CD4-positive, alpha-beta T cell treated with Interleukin-6 at 100 ng/mL for 8 hours (primary cell): Measurements from ENCODE around the gene PLEKHG3.
A peak's percentile ranks its signal among the peaks of the same experiment; 100 is the strongest.
"Not testable (repeated sequence)": the region's sequence is repeated elsewhere in the genome, so short reads cannot be mapped to it uniquely, and the experiment has no call there.

Experiments used
- DNase-seq: peaks from one replicate; pipeline ENCODE4 v3.0.0-alpha.2; 2020; ENCODE audit warnings: mixed read lengths, low spot score

PLEKHG3 gene

GRCh38 chr14:64688031-64688430 lies 16.2 kb upstream of the PLEKHG3 start:
- DNase-seq: no peak

- DNase-seq: no peak
Measured at GRCh38 chr14:64688811-64689281, 15.4 kb upstream of the PLEKHG3 start.

- DNase-seq: no peak
Measured at GRCh38 chr14:64689289-64689688, 14.9 kb upstream of the PLEKHG3 start.

DNA sequence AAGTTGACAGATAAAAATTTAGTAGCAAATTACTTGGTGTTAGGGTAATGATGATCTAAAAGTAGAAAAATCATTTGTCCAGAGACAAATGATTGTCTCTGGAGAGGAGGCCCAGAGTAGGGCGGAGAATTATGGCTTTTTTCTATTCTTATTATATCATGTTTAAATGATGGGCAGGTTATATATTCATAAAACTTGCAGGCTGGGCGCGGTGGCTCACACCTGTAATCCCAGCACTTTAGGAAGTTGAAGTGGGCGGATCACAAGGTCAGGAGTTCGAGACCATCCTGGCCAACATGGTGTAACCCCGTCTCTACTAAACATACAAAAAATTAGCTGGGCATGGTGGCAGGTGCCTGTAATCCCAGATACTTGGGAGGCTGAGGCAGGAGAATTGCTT lies 13.6 kb upstream of the PLEKHG3 start:
- not testable (repeated sequence) for DNase-seq

- DNase-seq: no peak
Measured at GRCh38 chr14:64691376-64691775, 12.8 kb upstream of the PLEKHG3 start.

GRCh38 chr14:64692189-64692985 lies 11.8 kb upstream of the PLEKHG3 start:
- no peak for DNase-seq

GRCh38 chr14:64692986-64693809 lies 11.0 kb upstream of the PLEKHG3 start:
- DNase-seq: no peak

DNA sequence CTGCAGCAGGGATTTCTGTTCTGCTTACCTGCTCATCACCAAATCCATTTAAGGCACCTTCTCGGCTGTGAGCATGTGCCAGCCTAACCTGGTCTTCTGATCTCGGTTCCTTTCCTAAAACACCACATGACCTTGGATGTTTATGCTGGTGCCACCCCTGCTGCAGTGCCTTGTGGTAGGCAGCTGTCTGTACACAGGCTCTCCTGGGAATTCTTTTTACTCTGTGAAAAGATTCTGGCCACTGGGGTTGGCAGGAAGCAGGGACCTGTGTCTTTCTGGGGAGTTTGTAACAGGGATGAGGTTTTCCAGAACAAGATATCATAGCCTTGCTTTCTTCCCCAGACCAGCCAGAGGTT lies 10.4 kb upstream of the PLEKHG3 start:
- DNase-seq: no peak

GRCh38 chr14:64695071-64695470 lies 9.2 kb upstream of the PLEKHG3 start:
- DNase-seq: no peak

DNA sequence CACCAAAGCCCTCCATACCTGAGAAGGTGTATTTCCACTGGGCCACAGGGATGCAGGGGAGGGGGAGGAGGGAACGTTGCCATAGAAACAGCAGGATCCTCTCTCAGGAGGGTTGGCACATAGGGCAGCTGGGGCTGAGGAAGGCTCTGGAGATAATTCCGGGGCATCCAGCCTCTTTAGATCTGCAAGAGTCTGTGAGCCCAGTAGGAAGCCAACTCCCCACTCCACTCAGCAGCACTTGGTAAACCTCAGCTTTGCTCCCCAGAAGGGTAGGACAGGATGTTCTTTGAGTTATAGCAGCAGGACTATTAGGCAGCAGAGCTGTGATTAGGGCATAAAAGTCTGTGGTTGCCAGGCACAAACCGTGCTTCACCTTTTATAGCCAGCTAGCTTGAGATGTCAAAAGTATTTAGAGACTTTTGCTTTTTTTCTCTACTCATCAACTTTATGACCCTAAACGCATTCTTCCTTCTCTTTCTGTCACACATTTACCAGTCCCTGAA lies 7.8 kb upstream of the PLEKHG3 start:
- DNase-seq: peak; percentile 41

DNA sequence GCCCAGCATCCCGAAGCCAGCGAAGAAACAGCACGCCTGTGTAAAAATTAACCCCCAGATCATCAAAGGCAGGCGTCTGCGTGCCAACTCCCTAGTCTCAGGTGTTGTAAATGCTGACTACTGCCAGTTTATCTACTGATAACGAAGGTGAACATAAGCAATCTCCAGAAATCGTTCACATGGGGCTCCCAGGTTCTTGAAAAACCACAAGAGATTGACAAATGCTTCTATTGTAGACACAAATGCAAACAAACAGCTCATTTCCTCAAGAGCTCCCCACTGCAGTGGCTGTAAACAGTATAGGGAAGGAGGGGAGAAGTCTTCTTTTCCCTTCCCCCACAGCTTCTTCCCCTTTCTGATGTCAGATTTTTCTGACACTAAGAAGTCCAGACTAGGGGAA lies 5.3 kb upstream of the PLEKHG3 start:
- peak; percentile 33 for DNase-seq

DNA sequence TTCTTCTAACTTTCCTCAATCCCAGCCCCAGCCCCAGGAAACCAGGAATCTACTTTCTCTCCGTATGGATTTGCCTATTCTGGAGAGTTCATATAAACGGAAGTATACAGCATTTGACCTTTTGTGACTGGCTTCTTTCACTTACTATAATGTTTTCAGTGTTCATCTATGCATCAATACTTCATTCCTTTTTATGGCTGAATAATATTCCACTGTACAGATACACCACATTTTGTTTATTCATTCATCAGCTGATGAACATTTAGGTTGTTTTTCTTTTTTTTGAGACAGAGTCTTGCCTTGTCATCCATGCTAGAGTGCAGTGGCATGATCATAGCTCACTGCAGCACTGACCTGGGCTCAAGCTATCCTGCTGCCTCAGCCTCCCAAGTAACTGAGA lies 3.9 kb upstream of the PLEKHG3 start:
- DNase-seq: no peak

DNA sequence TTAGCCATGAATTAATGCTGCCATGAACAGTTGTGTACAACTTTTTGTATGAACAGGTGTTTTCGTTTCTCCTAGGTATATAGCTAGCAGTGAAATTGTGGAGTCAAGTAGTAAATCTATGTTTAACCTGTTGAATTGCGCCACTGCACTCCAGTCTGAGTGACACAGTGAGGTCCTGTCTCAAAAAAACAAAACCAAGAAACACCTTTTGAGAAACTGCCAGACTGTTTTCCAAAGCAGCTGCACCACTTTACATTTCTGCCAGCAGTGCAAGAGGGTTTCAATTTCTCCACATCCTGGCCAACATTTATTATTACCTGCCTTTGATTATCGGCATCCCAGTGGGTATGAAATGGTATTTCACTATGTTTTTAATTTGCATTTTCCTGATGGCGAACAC lies 3.3 kb upstream of the PLEKHG3 start:
- no peak for DNase-seq

- DNase-seq: no peak
Measured at GRCh38 chr14:64701660-64702059, 2.6 kb upstream of the PLEKHG3 start.

DNA sequence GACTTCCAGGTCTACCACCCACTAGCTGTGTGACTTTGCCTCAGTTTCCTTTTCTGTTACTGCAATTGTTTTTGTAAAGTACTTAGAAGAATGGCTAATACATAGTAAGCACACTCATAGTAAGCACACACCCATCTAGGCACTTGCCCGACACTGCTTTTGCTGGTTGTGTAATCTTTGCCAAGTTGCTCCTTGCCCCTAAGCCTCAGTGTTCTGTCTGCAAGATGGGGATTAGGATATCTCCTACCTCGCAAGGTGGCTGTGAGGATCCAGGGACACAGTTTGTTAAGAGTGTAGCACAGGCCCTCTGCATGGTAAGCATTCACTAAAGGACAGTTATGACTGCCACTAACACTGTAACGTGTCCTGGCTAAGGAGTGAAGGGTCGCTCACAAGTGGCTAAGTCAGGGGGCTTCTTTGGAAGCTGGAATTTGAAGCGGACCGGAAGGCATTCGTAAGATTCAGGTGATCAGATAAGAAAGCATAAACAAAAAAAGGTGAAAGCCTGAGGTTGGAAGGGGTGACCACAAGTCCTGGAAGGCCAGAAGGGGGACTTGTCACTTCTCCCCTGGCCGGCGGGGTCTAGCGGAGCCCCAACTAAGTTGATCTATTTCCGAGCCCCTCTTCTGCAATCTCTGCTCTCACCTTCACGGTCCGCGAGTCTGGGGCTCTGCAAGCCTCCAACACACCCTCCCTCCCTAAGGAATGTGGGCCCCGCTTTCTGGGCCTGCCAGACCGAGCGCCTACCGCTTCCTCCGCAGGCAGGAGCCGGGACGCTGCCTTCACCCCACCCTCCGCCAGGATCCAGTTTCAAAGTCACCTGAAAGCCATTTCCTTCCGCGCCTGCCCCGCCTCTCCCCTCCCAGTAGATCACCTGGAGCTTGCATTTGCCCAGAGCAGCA lies 1.5 kb upstream of the PLEKHG3 start:
- DNase-seq: peak; percentile 45

DNA sequence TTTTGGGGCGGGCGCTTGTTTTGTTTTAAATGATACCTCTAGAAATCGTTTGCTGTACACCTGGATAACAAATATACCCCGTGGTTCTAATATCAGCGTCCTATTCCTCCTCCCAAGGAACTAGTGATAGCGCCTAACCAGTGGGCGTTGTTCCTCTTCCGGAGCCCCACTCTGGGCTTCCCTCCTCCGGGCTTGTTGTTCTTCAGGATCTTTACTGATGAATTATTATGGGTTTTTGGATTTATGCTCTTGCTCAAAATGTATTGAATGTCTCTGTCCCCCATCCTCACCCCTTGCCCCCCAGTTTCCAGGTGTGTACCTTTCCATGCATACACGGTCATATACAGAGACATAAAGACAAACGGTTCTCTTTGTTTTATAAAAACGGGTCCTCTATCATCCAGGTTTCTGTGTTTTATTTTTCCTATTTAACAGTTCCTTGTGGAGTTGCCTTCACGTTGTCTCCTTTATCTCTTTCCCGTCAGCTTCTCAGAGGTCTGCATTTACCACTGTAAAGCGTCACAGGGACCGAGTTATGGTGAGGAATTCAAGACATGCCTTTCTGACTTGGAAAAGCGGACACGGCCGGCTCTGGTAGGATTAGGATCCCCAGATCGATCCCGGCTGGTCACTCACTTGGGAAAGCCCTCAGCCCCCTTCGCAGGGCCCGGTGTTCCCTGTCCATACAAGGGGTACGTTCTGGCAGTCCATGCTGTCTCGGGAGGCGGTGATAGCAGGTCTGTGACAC lies 655 bp upstream of the PLEKHG3 start:
- DNase-seq: no peak

DNA sequence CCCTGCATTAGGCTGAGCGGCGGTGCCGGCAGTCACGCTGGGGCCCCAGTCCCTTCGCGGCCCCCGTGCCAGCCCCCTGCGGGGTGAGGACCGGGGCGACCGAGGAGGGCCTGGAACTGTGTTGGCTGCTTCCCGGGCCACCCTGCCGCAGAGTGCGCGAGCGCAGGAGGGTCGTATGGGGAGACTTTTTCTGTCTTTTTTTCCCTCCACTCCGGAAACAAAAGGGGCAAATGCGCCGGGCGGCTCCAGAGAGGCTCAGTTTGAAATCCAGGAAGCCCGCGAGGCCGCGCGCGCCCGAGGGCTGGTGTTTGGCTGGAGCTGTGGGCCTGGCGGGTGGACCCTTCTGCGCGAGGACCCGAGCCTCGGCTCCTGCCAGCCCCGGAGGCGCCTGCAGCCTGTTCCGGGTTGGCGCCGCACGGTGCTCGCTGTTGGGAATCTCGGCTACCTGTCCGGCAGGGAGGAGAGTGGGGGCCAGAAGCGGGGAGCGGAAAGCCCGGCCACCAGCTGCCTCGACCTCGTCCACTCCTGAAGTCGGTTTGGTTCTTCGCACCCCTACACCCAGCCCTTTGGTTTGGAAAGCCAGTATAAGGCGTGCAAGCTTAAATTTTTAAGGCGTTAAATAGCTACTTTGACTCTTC lies 638 bp downstream of the PLEKHG3 start:
- DNase-seq: no peak

DNA sequence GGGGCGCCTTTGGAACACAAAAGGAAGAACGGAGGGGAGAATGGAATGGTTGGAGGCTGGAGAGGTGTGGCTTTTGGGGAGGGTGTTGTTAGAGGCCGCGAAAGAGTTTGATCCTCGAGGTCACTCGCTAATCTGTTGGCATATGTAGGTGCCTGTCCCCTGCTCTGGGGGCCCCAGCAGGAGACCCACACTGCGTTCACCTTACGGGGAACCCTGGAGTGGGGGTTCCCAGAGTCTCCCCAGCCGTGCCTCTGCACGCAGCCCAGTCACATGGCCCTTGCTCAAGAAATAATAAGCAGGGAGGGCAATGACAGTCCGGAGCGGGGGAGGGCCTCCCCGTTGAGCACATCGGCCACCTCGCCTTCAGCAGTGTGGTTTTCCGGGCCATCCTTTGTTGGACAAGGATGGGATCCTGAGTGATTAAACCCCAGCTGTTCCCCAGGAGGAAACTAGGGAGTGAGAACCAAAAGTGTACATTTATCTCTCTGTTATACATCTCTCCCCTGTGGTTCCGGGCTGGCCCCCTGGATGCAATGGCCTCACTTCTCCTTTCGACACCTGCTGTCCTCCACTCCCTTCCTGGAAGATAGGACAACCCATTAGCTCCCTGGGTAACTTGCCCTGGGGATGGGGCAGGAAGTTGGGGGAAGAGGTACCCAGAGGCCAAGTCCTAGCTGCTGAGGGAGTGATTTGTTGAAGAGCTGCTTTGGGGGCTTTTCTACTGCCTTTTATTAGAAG lies 1.3 kb downstream of the PLEKHG3 start:
- DNase-seq: peak; percentile 30

GRCh38 chr14:64706119-64706592 lies 1.9 kb downstream of the PLEKHG3 start:
- DNase-seq: no peak
